BLaER1 (cell line): ENCODE data around the gene CFAP91.

Experiments
- H3K27ac ChIP-seq: shearing (Covaris generic); formaldehyde crosslinking; 2 replicates; pipeline ENCODE4 v1.8.1; 2022
- H3K27me3 ChIP-seq: shearing (Covaris generic); formaldehyde crosslinking; 2 replicates; pipeline ENCODE4 v1.8.1; 2022
- H3K36me3 ChIP-seq: shearing (Covaris generic); formaldehyde crosslinking; 2 replicates; pipeline ENCODE4 v1.8.1; 2022
- H3K4me1 ChIP-seq: shearing (Covaris generic); formaldehyde crosslinking; 2 replicates; pipeline ENCODE4 v1.8.1; 2022
- H3K4me2 ChIP-seq: shearing (Covaris generic); formaldehyde crosslinking; 2 replicates; pipeline ENCODE4 v1.8.1; 2022
- H3K4me3 ChIP-seq: shearing (Covaris generic); formaldehyde crosslinking; 2 replicates; pipeline ENCODE4 v1.8.1; 2022
- H3K9ac ChIP-seq: shearing (Covaris generic); formaldehyde crosslinking; 2 replicates; pipeline ENCODE4 v1.8.1; 2022
- H3K9me3 ChIP-seq: shearing (Covaris generic); formaldehyde crosslinking; 2 replicates; pipeline ENCODE4 v1.8.1; 2022
- H4K20me1 ChIP-seq: shearing (Covaris generic); formaldehyde crosslinking; 2 replicates; pipeline ENCODE4 v1.8.1; 2022
- Cebpa-rat ChIP-seq: shearing (Covaris generic); IDR thresholded peaks from 2 replicates; pipeline ENCODE4 v1.8.1; 2022

Gene CFAP91

GRCh38 chr3:119741657-119742590 is 39.1 kb downstream of the CFAP91 start:
- no peak for TF ChIP-seq Cebpa-rat
- Histone ChIP-seq H3K4me1 (no peaks in the 10 kb centered on the region), H3K27me3 (no peaks in the 10 kb centered on the region), H3K36me3 (no peaks in the 10 kb centered on the region), H3K4me2 (no peak overlapping the region), H3K4me3 (no peak overlapping the region), H3K9me3 (no peaks in the 10 kb centered on the region), H3K9ac (no peak overlapping the region), H3K27ac (no peak overlapping the region), H4K20me1 (no peaks in the 10 kb centered on the region)

DNA sequence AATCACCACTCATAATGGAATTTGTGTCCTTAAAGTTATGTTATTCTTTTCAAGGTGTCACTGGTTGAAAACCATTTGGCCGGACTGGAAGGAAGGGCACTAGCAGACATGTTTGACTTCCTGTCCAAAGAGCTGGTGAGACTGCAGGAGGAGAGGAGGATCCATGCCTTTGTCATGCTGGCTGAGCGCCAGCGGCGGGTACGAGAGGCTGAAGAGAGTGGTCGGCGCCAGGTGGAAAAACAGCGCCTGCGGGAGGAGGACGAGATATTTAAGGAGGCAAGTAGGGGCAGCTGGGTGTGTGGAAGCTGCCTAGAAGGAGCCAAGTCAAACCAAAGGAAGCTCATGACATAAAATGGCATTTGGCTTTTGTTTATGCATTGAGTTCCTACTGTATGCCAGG is 41.1 kb downstream of the CFAP91 start:
- no peak overlapping the region for H3K9ac ChIP-seq
- no peak overlapping the region for H3K27ac ChIP-seq
- TF ChIP-seq Cebpa-rat: no peak
- no peak overlapping the region for H3K4me2 ChIP-seq
- H3K36me3 ChIP-seq: no peaks in the 10 kb centered on the region
- no peaks in the 10 kb centered on the region for H4K20me1 ChIP-seq
- H3K4me1 ChIP-seq: no peaks in the 10 kb centered on the region
- no peak overlapping the region for H3K4me3 ChIP-seq
- no peaks in the 10 kb centered on the region for H3K9me3 ChIP-seq
- H3K27me3 ChIP-seq: no peaks in the 10 kb centered on the region

DNA sequence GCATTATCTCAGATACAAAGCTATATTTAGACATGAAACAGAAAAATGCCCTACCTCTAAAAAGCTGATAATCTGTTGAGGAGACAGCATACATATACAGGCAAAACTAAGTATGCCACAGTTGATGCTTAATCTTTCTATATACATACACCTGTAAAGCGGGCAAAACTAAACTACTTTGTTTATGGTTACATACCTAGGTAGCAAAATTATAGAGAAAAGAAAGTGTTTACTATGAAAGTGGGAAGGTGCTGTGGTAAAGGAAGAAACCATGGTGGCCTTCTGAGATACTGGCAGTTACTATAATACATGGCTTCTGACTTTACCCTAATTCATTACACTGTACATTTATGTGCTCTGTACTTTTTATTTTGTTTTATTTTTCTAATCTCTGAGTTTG is 43.1 kb downstream of the CFAP91 start:
- no peak overlapping the region for H3K9ac ChIP-seq
- no peak for TF ChIP-seq Cebpa-rat
- H3K4me3 ChIP-seq: no peak overlapping the region
- no peaks in the 10 kb centered on the region for H4K20me1 ChIP-seq
- H3K36me3 ChIP-seq: no peaks in the 10 kb centered on the region
- no peak overlapping the region for H3K27ac ChIP-seq
- no peaks in the 10 kb centered on the region for H3K9me3 ChIP-seq
- H3K4me2 ChIP-seq: no peak overlapping the region
- no peaks in the 10 kb centered on the region for H3K27me3 ChIP-seq
- no peaks in the 10 kb centered on the region for H3K4me1 ChIP-seq

DNA sequence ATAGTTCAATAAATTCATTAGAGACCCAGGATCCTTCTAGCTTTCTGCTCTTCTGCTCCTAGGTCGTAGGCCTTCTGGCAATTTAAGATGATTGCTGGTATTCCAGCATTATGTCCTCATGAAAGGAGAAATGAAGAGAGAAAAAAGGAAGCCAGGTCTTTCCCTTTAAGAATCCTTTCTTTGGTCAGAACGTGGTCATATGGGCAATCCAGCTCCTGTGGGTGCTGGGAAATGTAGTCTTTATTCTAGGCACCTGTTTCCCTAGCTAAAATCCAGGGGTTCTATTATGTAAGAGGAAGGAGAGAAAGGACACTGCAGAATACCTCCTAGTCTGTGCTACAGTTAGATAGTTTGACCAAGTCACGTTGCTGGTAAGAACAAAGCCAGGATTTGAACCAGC is 43.6 kb downstream of the CFAP91 start:
- Histone ChIP-seq H3K27me3 (no peaks in the 10 kb centered on the region), H3K4me2 (no peak overlapping the region), H3K27ac (no peak overlapping the region), H3K9ac (no peak overlapping the region), H3K4me1 (no peaks in the 10 kb centered on the region), H3K36me3 (no peaks in the 10 kb centered on the region), H3K4me3 (no peak overlapping the region), H3K9me3 (no peaks in the 10 kb centered on the region), H4K20me1 (no peaks in the 10 kb centered on the region)
- no peak for TF ChIP-seq Cebpa-rat

DNA sequence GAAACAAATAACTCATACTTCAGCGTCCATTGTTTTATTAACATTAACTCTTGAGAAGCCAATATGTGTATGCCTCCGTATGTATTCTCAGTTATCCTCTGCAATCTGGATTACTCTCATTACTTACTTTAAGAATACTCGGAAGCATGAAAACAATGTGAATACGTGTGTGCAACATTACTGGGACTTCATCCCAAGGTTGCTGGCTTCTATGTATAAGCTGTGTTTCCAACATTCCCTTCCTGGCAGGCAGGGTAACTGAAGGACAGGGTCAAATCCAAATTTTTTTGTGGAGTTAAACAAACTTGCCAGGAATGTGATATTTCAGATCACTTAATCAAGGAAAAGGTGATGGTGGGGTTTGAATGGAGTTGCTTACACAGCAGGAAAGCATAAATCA is 44.5 kb downstream of the CFAP91 start:
- H3K27ac ChIP-seq: no peak overlapping the region
- H3K9ac ChIP-seq: no peak overlapping the region
- no peak overlapping the region for H3K4me3 ChIP-seq
- no peak overlapping the region for H3K4me2 ChIP-seq
- H3K36me3 ChIP-seq: no peaks in the 10 kb centered on the region
- no peaks in the 10 kb centered on the region for H3K27me3 ChIP-seq
- no peak for TF ChIP-seq Cebpa-rat
- H3K4me1 ChIP-seq: no peaks in the 10 kb centered on the region
- H3K9me3 ChIP-seq: no peaks in the 10 kb centered on the region
- no peaks in the 10 kb centered on the region for H4K20me1 ChIP-seq

DNA sequence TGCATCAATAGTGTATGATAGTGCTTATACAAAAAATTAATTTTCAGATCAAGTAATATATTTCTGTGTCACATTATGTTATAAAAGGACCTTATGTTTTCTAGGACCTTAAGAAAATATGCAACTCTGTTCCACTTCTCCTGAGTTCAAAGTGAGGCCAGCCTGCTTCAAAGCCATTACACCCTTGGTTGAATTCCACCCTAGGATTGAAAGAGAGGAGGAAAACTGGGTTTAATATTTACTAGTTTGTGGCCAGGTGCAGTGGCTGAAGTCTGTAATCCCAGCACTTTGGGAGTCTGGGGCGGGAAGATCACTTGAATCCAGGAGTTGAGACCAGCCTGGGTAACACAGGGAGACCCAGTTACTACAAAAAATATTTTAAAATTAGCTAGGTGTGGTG is 46.2 kb downstream of the CFAP91 start:
- no peaks in the 10 kb centered on the region for H3K27me3 ChIP-seq
- no peak overlapping the region for H3K27ac ChIP-seq
- no peaks in the 10 kb centered on the region for H3K4me1 ChIP-seq
- no peak for TF ChIP-seq Cebpa-rat
- no peak overlapping the region for H3K4me2 ChIP-seq
- H3K36me3 ChIP-seq: no peaks in the 10 kb centered on the region
- H3K9me3 ChIP-seq: peaks cover 3% of the 10 kb centered on the region; the same call in 1 of the 2 replicates
- no peak overlapping the region for H3K9ac ChIP-seq
- H3K4me3 ChIP-seq: no peak overlapping the region
- no peaks in the 10 kb centered on the region for H4K20me1 ChIP-seq

DNA sequence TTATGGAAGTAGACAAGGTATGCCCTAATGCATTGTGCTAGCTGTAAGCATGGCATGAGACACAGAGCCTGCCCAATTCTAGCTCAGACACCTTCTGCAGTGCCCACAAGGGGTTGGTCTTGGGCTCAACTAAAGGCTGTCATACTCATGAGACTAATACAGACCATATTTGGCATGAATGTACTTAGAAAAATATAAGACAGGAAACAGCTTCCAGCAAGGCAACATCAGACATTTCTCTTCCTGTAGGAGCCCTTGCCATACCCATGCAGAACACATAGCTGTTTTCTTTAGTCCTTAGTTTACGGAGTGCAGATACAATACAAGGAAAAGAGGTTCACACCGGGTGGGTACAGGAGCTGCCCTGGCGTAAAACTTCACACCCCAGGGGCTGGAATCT is 48.6 kb downstream of the CFAP91 start:
- H3K9ac ChIP-seq: no peak overlapping the region
- H3K27ac ChIP-seq: no peak overlapping the region
- no peak overlapping the region for H3K4me3 ChIP-seq
- no peak overlapping the region for H3K4me2 ChIP-seq
- peaks cover 3% of the 10 kb centered on the region; the same call in 1 of the 2 replicates for H3K9me3 ChIP-seq
- H3K27me3 ChIP-seq: no peaks in the 10 kb centered on the region
- no peaks in the 10 kb centered on the region for H3K4me1 ChIP-seq
- no peaks in the 10 kb centered on the region for H3K36me3 ChIP-seq
- H4K20me1 ChIP-seq: no peaks in the 10 kb centered on the region
- no peak for TF ChIP-seq Cebpa-rat
